ENCODE data around the gene FBXW7. TPM values are rescaled to one million over a fixed set of nuclear protein-coding genes. Genes with fewer than 3 reads are reported as not detected.

The FBXW7 gene
- total RNA-seq, 4 donors from 2014 or later = 76.4 to 199 (median 103) TPM

- H3K4me3 ChIP-seq (ENCODE audit: low read depth, poor library complexity, severe bottlenecking) = no peak overlapping the region
- intact Hi-C loops (cut with DNase I; ENCODE audit: low total_unique reads) = no loop called here
- DNase-seq (ENCODE audit: low spot score in 2 of 2) = no peak
- WGBS, 2 donors = 79 to 82% methylated on average over 4 of the region's 4 CpGs
- no peak for TF ChIP-seq POLR2A (IDR thresholded peaks at IDR 0.05)
- TF ChIP-seq, protein P1, sequence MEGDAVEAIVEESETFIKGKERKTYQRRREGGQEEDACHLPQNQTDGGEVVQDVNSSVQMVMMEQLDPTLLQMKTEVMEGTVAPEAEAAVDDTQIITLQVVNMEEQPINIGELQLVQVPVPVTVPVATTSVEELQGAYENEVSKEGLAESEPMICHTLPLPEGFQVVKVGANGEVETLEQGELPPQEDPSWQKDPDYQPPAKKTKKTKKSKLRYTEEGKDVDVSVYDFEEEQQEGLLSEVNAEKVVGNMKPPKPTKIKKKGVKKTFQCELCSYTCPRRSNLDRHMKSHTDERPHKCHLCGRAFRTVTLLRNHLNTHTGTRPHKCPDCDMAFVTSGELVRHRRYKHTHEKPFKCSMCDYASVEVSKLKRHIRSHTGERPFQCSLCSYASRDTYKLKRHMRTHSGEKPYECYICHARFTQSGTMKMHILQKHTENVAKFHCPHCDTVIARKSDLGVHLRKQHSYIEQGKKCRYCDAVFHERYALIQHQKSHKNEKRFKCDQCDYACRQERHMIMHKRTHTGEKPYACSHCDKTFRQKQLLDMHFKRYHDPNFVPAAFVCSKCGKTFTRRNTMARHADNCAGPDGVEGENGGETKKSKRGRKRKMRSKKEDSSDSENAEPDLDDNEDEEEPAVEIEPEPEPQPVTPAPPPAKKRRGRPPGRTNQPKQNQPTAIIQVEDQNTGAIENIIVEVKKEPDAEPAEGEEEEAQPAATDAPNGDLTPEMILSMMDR (IDR thresholded peaks at IDR 0.05) = no peak
Observed at GRCh38 chr4:152525878-152526277, 10.0 kb downstream of the FBXW7 start.

GRCh38 chr4:152524427-152524826 is 11.5 kb downstream of the FBXW7 start:
- TF ChIP-seq, protein P1 (IDR thresholded peaks at IDR 0.05) = no peak
- TF ChIP-seq POLR2A (IDR thresholded peaks at IDR 0.05) = no peak
- 83 to 90% methylated on average over 3 of the region's 3 CpGs for WGBS, 2 donors
- intact Hi-C loops (cut with DNase I; ENCODE audit: low total_unique reads) = no loop called here
- H3K4me3 ChIP-seq (ENCODE audit: low read depth, poor library complexity, severe bottlenecking) = no peak overlapping the region
- no peak for DNase-seq (ENCODE audit: low spot score in 2 of 2)

- DNase-seq (ENCODE audit: low spot score in 2 of 2) = no peak
- H3K4me3 ChIP-seq (ENCODE audit: low read depth, poor library complexity, severe bottlenecking) = no peak overlapping the region
- TF ChIP-seq POLR2A (IDR thresholded peaks at IDR 0.05) = no peak
- TF ChIP-seq, protein P1 (IDR thresholded peaks at IDR 0.05) = no peak
- WGBS, 2 donors = 58 to 60% methylated on average over 1 of the region's 1 CpG
- intact Hi-C loops (cut with DNase I; ENCODE audit: low total_unique reads) = no loop called here
Observed at GRCh38 chr4:152523731-152524130, 12.2 kb downstream of the FBXW7 start.

DNA sequence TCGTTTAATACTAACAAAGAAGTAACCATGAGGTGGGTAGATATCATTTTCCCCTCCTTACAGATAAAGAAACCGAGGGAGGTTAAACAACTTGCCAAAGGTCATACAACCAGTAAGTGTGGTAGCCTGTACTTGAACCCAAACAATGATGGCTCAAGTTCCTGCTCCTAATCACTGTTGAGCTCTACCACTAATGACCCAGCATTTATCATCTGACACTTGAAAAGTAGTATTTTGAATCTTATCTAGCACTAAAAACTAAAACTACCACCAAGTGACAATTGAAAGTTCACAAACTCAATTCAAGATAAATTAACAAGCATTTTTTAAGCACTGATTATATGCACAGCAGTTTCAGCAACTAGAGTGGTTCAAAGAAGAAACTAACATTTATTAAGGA is 13.1 kb downstream of the FBXW7 start:
- WGBS, 2 donors = 86 to 94% methylated on average over 2 of the region's 2 CpGs
- DNase-seq (ENCODE audit: low spot score in 2 of 2) = no peak
- no peak overlapping the region for H3K4me3 ChIP-seq (ENCODE audit: low read depth, poor library complexity, severe bottlenecking)
- intact Hi-C loops (cut with DNase I; ENCODE audit: low total_unique reads) = no loop called here
- TF ChIP-seq POLR2A (IDR thresholded peaks at IDR 0.05) = no peak
- TF ChIP-seq, protein P1 (IDR thresholded peaks at IDR 0.05) = no peak

DNA sequence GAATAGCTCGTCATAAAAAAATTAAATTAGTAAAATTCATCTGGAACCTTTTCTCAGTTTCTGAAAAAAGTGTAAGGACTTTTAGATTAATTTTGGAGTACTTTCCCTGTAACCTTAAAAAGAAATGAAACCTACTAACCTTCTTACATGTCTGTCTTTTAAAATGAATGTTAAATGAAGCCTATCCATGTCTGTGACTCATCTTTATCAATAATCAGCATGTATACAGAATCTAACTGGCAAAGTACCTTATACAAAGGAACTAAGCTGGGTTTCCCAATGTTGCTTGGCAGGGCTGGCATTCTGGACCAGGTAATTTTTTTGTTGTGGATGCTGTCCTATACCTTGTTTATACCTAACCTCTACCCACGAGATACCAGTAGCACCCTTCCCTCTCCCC is 13.6 kb downstream of the FBXW7 start:
- intact Hi-C loops (cut with DNase I; ENCODE audit: low total_unique reads) = no loop called here
- DNase-seq (ENCODE audit: low spot score in 2 of 2) = no peak
- H3K4me3 ChIP-seq (ENCODE audit: low read depth, poor library complexity, severe bottlenecking) = no peak overlapping the region
- TF ChIP-seq, protein P1 (IDR thresholded peaks at IDR 0.05) = no peak
- no peak for TF ChIP-seq POLR2A (IDR thresholded peaks at IDR 0.05)
- WGBS, 2 donors = 76 to 85% methylated on average over 2 of the region's 2 CpGs

GRCh38 chr4:152516156-152516555 is 19.7 kb downstream of the FBXW7 start:
- 80 to 85% methylated on average over 8 of the region's 8 CpGs for WGBS, 2 donors
- DNase-seq (ENCODE audit: low spot score in 2 of 2) = no peak
- intact Hi-C loops (cut with DNase I; ENCODE audit: low total_unique reads) = no loop called here
- TF ChIP-seq, protein P1 (IDR thresholded peaks at IDR 0.05) = no peak
- no peak for TF ChIP-seq POLR2A (IDR thresholded peaks at IDR 0.05)
- H3K4me3 ChIP-seq (ENCODE audit: low read depth, poor library complexity, severe bottlenecking) = no peak overlapping the region

All from lower leg skin (tissue), 4 donors.